Measurements from ENCODE around the gene DRGX.

The DRGX gene

DNA sequence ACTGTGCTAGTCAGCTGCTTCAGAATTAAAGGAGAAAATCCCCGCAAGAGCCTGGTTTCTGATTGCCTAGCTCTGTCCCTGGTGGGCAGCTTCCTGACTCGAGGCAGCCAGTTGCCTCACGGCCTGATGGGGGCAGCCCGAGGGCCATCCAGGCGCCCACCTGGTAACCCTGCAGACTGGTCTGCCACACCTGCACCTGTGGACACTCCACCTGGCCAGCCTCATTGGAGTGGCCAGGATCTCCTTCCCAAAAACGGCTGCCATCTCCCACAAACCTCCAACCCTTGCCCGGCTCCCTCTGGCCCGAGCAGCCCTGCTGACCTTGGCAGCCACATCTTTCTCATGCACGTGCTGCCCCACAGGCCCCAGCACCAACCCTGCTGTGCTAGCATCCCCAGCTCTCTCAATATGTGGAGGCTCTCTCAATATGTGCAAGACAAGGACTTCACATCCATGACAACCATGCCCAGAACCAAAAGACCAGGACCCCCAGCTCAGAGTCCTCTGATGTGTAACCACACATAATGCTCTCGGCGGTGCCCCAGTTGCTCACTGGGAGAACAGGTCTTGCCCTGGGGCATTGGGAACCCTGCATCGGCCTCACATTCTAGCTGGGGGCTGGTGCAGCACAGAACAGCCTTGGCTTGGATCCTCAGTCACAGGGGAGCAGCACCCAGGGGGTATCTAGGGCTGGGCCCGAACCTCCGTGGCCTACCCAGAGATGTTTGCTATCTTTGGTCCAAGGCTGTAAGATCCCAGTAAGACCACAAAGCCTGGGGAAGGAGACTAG lies 14.6 kb downstream of the DRGX start:
- no peak for DNase-seq

DNA sequence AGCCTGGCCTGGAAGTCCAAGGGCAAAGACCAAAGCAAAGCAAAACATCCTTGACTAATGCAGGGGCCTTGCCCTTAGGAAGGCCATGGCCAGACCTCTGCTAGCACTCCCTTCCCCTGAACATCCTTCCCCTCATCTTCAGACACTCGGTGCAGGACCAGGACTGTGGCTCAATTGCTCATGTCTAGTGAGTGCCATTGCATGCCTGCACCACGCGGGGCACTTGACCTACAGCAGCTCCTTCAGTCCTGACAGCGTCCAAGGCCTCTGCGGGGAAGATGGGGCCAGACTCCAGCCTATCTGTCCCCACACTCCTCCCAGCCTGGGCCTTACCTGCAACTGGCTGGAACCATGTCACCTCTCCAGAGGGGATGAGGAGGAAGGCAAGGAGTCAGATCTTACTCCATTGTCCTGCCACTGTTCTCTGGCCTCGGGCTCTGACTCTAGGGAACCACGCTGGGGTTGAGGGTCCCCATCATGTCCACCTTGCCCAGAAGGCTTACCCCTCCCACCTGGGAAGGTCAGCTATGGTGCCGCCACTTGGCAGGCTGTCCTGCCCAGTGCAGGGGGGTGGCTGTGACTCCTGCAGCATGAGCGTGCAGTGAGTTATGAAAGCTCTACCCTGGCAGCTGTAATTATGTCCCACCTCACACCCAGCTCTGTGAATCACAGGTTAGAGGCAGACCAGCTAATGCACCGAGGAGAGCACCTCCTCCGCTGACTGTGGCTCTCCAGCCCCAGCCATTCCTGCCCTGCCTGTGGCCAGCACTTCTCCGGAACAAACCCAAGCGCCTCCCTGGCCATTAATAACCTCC lies 16.1 kb downstream of the DRGX start:
- DNase-seq: no peak

DNA sequence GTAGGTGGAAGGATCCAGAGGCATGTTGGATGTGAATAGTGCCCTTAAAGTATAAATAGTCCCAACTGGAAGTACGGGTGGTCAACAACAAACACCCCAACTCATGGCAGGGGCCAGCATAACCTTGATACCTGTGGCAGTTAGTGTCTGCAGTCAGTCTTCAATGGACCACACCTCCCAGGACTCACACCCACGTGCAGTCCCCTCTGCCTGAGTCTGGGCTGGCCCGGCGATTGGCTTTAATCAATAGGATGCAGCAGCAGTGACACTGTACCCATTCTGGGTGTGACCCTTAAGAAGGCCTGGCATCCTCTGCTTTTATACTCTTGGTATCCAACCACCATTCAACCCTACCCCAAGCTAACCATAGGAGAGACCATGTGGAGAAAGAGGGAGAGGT lies 18.6 kb downstream of the DRGX start:
- DNase-seq: no peak

DNA sequence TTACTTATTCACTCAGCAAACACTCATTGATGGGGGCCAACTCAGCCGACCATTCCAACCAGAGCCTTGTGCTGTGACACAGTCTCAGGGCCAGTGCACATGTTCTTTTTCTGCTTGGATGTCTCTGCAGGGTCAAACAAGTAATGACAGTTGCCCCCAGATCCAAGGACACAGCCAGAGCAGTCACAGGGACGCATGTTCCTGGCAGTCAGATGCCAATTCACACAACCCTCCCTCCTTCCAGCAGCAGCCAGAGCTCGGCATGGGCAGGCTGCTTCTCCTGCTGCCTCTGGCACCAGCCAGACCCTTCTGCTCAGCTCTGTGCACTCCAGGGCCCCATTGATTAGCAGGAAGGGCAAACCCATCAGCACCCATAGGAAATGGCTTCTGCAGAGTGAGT lies 20.3 kb downstream of the DRGX start:
- no peak for DNase-seq

DNA sequence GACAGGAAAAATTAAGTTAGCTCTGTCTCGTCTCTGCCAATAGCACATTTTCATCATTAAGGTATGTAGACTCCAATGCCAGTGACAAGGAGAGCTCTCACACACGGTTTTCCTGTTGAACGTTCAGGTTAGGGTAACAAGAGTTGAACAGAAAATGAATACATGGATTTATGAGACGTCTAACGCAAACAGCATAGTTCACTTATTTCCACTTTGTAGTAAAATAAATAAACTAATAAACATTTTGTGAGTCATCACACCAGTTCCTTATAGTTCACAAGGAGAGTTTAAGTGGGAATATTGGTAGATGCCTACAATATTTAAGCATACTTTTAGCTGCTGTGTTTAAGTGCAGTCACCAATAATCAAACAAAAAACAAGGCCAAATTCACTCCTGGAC lies 21.1 kb downstream of the DRGX start:
- no peak for DNase-seq

DNA sequence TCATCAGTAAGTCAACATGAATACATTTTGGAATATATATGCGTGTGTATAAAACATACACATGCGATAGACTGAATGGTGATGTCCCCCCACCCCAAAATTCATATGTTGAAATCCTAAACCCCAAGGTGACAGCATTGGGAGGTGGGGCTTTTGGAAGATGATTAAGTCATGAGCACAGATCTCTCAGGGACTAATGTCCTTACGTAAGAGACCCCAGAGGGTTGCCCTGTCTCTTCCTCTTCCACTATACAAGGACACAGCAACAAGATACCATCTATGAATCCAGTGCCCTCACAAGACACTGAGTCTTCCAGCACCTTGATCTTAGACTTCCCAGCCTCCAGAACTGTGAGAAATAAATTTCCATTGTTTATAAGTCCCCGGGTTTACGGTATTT lies 22.5 kb downstream of the DRGX start:
- DNase-seq: no peak

DNA sequence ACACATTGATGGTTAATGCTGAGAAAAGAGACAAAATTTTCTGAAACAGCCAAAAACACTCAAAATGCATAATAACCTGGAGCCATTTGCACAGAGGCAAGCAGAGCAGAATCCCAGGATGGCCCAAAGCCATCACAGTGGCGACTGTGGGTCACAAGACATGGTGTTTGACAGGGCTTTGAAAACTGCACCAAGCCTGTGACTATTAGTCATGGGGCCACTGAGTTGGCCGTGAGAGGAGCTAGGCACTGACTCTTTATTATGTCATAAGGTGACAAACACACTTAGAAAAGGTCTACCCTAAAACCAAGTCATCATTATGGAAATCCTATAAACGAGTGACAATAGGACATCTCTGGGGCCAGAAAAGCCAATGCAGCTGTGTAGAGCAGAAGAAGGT lies 23.9 kb downstream of the DRGX start:
- DNase-seq: no peak

DNA sequence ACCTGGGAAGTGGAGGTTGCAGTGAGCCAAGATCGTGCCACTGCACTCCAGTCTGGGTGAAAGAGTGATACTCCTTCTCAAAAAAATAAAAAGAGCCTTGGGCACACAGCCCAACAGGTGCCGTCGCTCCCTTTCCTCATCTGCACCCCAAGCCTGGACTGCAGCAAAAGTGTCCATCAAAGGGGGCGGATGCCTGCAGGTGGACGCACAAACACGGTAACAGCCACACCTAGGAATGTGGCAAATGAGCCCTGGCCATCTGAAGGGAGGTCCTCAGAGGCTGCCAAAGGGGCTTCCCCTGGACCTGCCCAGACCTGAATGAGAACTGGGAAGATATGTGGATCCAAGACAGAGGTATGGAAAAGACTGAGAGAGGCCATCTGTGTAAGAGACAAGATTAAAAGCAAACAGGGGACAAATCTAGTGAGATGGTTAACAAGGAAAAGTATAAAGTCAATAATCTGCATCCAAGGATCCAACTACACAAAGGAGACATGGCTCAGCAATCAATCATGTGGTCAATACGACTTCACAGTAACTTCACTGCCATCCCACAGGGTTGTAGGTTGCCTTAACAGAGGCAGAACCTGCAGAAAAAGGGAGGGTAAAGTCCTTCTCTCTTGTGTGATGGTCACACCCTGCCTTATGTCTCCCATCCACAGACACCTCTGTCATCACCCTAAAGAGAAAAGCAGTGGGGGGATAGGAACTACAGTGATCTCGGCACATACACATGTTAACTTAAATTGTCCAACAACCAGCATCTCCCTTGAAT lies 25.4 kb downstream of the DRGX start:
- DNase-seq: no peak

DNA sequence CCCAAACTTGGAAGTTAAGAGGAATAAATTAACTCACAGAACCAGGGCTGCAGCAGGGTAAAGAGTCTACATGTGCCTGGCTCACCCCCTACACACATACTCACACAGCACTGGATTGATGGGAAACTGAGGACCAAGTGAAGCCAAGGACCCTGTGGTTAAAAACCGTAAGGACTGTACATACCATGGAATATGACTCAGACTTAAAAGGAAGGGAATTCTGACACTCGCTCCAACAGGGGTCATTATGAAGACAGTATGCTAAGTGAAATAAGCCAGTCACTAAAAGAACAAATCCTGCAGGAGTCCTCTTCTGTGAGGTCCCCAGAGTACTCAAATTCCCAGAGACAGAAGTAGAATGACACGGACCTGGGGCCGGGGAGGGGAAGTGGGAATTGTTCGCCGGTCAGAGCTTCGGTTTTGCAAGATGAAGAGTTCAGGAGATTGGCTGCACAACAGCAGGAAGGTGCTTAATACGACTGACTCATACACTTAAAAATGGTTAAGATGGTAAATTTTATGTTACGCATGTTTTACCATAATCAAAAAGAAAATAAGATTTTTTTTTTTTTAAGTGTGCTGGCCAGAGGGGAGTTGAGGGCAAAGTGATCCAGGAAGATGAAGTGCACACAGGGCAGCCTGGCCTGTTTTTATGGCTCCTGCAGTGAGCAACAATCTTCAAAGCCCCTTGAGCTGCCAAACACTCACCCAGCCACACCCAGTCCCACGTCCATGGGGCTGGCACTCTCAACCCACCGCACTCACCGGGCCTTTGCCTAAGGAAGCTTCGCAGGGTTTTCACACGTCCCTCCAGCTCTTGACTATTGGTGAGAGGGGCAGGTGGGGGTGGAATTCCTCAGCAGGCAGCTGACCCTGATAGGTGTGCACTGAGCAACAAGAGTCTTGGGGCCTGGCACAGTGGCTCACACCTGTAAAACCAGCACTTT lies 26.4 kb downstream of the DRGX start:
- DNase-seq: no peak

DNA sequence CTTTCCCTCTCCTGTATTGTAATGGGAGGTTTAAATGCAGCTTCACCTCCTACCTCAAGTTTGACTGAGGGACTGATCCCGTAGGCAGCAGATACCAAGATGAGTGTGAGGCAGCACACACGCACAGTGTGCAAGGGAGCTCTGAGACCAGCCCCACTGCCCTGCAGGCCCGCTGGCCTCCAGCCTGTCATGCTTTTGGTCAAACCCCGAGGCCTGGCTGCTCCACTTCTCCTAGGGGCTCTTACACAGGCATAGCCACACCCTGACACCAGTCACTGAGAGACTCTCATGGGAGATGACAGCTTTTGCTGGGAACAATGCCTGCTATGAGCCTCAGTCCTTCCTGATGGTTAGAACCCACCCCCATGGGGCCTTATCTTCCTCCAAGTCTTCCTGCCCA lies 27.6 kb downstream of the DRGX start:
- DNase-seq: no peak

DNA sequence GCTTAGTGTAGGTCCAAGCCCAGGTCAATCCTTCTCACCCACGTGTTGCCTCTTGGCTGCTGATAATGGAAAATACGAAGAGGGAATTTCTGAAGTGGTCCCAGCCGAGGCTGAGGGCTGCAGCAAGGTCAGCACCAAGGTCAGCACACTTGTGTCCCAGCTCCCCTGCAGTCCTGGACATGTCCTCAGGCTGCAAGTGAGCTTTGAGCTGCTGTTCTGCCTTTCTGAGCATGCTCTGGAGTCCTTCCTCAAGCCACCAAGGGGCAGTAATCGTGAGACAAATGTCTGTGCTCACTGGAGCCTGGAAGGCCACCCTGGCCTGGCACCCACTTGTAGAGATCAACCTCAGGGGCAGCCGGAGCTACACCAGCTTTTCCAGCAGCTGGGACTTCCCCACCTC lies 28.3 kb downstream of the DRGX start:
- no peak for DNase-seq

DNA sequence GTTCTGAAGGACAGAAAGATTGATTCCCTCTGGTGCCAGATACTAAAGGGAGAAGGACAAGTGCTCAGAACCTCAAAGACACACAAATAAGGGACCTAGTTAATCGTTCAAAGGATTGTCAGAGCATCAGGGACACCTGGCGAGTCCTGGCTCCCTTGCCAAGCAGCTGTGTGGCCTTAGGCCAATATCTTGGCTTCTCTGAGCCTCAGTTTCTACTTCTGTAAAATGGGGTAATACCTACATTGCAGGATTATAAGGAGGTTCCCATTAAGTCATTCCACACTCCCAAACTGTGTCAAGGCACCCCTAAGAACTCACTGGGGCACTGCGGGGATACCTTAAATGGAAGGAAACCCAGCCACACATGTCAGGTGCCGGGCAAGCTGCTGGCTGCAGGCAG lies 29.4 kb downstream of the DRGX start:
- no peak for DNase-seq

DNA sequence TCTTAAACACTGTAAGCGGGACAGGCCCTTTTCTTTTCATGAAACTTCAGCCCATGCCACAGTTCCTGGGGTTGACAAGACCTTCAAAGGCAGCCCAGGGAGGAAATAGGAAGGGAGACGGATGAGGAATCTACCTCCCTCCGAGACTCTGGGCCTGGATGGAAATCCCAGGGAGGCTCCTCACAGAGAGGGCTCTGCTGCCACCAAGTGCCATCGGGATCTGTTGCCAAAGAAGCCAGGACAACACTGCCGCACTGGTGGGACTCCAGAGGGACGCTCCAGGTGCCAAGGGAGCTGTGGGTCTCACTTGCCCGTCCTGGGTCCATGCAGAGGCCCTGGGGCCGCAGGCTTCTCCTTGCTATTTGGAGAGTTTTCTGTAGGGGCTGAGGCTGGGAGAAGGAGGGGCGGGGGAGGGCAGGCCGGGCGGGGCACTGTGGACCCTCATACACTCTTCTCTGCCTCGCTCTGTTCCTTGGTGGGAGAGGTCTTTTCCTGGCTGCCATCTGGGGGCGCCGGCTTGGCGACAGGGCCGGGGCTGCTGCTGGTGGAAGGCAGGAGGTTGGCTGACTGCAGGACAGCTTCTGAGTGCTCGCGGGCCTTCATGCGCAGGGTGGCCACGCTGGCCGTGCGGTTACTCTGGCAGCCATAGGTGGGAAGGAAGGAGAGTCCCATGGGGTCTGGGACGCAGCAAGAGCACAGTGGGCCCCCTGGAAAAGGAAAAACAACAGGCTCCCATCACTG lies 30.0 kb downstream of the DRGX start:
- no peak for DNase-seq

DNA sequence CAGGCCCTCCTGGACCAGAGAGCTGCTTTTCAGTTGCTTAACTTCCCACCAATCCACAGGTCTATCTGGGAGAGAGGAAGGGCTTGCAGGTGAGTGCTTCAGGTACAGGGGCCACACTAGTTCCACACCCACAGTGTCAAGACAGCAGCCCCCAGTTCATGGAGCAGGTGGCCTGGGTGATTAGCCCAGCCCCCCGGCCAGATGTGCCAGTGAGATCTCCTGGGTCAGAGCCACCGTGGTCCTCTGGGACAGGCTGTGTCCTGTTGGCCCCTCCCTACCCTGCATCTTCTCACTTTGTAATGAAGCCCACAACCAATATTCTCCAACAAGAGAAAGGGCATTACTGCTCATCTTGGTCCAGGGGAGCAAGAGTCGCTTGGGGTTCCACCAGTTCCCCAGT lies 30.6 kb downstream of the DRGX start:
- no peak for DNase-seq

DNA sequence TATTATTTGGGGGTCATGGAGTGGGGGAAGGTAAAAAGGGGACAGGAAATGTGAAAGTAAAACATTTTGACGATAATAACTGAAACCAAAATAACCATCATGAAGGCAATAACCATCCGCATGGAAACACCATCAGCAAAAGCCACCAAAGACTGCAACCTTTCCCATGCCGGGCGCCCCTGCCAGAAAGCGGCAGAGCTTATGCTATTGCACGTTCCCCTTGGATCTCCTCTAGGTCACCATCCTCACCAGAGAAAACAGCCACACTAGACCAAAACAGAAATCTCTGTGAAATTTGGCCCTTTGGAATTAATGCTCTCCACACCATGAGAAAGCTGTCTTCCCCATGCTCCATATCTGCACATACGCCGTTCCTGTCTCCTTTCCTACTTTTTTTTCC lies 31.1 kb downstream of the DRGX start:
- no peak for DNase-seq

DNA sequence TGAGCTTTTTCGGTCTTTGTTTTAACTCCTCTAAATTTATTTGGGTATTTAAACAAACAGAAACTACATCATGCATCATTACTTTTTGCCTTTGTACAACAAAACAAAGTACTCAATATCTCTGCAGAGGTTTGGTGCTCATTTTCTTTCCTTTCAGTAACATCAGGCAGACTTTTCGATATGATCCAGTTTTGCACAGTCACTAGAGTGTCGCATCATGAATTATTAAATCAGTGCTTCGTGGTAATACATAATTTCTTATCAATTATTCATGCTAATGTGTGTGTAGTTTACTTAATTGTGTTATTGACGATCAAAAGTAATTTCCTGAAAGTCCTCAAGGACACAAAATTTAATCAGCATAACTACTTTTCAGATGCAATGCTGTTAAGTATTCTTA lies 31.8 kb downstream of the DRGX start:
- no peak for DNase-seq

DNA sequence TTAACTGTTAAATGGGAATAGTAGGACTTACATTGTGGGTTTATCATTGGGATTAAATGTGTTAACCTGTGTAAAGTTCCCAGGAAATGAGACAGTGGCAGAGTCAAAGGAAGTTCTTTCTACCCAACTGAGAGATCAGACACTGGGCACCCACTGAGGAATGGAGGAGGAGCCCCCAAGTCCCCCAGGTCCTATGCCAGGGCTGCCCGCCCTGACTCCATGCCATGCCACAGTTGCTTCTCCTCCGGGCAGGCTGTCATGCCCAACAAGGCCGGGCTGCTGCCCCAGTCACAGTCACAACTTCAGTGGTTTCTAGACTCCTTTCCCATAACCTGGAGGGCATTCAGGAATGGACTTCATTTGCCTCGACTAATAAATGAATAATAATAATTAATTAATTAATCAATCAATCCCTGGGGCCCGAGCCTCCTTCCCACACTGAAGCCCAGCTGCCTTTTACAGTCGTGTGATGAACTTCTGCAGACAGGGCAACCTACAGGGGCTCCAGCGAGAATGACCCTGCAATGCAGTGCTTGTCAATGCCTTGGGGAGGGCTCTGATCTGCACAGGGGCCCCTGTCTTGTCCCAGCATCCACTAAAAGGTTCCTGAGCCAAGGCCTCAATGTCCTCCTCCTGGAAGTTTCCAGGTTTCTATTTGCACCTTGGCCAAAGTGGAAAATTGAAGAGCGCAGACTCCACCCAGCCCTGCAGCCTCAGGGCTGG lies 32.4 kb downstream of the DRGX start:
- DNase-seq: no peak

DNA sequence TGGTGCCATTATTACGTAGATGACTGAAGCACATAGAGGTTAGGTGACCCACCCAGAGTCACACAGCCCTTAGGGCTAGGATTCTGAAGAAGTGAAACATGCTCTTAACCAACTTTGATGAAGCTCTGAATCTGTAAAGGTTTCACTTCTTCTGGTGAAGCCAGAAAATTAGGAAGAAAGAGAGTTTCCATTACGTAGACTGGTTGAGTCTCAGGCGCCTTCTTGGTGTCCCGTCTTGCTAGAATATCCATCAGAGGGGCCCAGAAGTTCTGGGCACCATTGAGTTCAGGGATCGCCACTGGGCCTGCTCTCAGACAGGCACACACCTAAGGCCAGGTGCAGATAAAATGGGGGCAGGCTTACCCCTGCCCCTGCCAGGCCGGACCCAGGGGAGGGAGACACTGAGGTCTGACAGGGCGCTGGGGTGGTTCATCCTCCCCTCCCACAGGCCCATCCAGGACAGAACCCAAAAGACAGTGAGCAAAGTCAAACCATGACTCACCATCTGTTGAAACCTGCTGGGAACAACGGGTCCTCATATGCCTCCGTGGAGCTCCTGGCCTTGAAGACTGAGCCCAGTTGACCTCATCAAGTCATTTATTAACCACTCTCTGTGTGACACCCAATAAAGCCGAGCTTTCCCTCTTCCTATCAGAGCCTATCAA lies 33.2 kb downstream of the DRGX start:
- DNase-seq: no peak

DNA sequence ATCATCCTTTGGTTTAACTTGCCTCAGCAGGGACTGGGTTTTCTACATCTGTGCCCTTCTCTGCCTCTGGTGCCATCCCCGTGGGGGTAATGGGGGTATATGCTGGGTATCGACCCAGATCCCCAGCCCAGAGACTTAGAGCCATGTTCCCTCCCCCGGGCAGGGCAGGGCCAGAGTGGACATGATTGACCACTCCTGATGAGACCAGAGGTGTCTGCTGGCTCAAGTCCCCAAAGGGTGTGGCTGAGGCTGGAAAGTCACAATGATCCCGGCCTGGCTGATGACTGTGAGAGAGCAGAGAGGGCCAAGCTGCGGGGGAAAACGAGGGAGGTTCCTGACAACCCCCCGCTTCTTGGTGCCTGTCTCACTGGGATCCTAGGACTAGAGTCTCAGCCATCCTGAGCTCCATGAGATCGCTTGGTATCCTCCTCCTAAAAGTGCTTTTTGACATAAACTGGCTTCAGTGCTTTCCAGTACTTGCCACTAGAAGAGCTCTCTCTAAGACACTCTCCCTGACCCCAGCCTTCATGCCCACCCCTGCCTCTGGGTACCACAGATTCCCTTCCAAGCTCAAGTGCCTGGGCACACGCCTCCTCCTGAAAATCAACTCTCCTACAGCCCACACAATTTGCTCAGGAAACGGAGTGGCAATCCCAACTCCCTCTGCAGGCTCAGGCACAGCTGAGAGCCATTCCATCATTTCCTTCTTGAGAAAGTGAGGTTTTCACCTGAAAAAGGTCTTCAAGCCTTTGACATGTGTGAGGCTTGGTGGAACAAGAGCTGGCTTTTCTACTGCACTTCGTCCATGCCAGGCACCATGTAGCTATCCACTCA lies 33.9 kb downstream of the DRGX start:
- no peak for DNase-seq

DNA sequence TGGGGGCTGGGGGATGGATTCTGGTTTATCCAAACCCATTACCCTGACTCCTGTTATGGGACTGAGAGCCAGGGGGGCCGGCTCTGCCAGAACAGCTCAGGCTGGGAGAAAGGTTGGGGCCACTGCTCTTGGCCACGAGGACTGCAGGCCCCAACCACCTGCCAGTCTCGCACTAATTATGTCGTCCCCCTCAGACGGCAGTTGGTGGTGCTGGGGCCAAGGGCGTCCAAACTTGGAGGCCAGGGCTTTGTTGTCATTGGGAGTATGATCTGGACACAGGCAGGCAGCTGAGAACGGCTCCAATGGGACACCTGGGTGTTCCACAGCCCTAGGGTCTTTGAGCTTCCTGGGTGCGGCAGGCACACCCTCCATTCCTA lies 34.7 kb downstream of the DRGX start:
- DNase-seq: no peak

All from stimulated activated CD4-positive, alpha-beta T cell treated with anti-CD3 and anti-CD28 coated beads, Interleukin-15, amount 100 ng/mL, for 24 hours (primary cell).